Measurements from ENCODE around the gene EEFSEC. TPM values are rescaled to one million over a fixed set of nuclear protein-coding genes. Genes with fewer than 3 reads are reported as not detected.

The EEFSEC gene
- total RNA-seq, 3 donors from 2014 or later: 13.9 to 28.2 (median 19.8) TPM

DNA sequence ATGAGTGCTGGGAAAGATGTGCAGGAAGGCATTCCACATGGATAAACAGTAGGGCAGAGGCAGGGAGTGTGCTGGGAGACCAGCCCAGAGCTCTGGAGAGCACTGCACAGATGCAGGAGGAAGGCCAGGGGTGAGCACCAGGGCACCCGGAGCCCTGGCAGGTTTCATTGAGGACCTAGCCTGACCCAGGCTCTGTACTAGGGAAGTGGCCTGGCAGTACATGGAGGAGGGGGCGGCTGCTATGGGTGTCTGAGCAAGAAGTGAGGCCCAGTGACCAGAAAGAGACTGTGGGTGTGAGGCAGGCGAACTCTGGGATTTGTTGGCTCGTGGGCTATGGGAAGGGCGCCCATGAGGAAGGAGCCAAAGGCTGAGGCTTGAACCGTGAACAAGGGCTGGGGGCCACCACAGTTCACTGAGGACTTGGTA lies 174.3 kb downstream of the EEFSEC start:
- Histone ChIP-seq H3K4me1 (no peaks in the 10 kb centered on the region), H3K27ac (no peak overlapping the region), H3K27me3 (no peaks in the 10 kb centered on the region), H3K36me3 (no peaks in the 10 kb centered on the region), H3K4me3 (no peak overlapping the region), H3K9me3 (no peaks in the 10 kb centered on the region)
- TF ChIP-seq POLR2AphosphoS5 (IDR thresholded peaks at IDR 0.05): no peak
- no peak for TF ChIP-seq CTCF (IDR thresholded peaks at IDR 0.05)
- TF ChIP-seq POLR2A (IDR thresholded peaks at IDR 0.05): no peak
- intact Hi-C loops (cut with DNase I; ENCODE audit: low total_unique reads): no loop called here
- DNase-seq (ENCODE audit: low spot score in 2 of 2): peak in 1 of 2 donors; percentile 31

- Histone ChIP-seq H3K9me3 (no peaks in the 10 kb centered on the region), H3K4me3 (no peak overlapping the region), H3K27me3 (no peaks in the 10 kb centered on the region), H3K27ac (no peak overlapping the region), H3K4me1 (no peaks in the 10 kb centered on the region), H3K36me3 (no peaks in the 10 kb centered on the region)
- DNase-seq (ENCODE audit: low spot score in 2 of 2): no peak
- intact Hi-C loops (cut with DNase I; ENCODE audit: low total_unique reads): no loop called here
- TF ChIP-seq POLR2AphosphoS5 (IDR thresholded peaks at IDR 0.05) (no peak), CTCF (IDR thresholded peaks at IDR 0.05) (no peak), POLR2A (IDR thresholded peaks at IDR 0.05) (no peak)
Measured at GRCh38 chr3:128328546-128329458, 175.5 kb downstream of the EEFSEC start.

DNA sequence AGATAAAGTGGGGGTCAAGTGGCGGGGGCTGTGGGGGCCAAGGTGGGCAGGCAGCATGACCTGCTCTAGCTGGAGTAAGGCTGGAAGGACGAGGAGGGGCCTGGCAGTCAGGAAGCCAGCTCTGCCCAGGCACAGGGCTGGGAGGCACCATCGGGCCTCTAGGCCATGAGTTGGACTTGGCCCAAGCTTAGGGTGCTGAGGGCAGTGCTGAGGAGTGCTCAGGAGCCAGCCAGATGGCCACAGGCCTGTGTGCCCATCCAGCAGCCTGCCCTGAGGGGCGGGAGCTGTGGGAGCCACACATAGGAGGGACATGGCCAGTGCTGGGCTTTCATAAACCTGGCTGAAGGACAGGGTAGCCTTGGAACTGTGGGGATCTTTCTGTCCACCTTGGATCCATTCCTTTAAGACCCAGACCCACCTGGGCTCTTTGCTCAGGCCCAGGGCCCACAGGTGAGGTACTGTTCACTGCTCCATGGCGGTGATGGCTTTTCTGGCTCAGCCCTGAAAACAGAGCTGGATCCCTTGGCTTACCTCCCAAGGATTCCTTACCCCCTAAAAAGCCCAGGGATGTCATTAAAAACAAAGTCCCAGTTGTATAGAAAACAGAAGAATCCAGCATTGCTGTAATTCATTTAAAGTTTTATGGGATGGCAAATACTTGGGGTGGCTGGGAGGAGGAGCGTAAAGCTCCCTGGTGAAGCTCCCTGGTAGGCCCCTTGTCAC lies 176.4 kb downstream of the EEFSEC start:
- Histone ChIP-seq H3K4me1 (no peaks in the 10 kb centered on the region), H3K4me3 (no peak overlapping the region), H3K9me3 (no peaks in the 10 kb centered on the region), H3K27ac (no peak overlapping the region), H3K27me3 (no peaks in the 10 kb centered on the region), H3K36me3 (no peaks in the 10 kb centered on the region)
- intact Hi-C loops (cut with DNase I; ENCODE audit: low total_unique reads): no loop called here
- DNase-seq (ENCODE audit: low spot score in 2 of 2): peak in 1 of 2 donors; percentile 24
- TF ChIP-seq CTCF (IDR thresholded peaks at IDR 0.05) (no peak), POLR2AphosphoS5 (IDR thresholded peaks at IDR 0.05) (no peak), POLR2A (IDR thresholded peaks at IDR 0.05) (no peak)

DNA sequence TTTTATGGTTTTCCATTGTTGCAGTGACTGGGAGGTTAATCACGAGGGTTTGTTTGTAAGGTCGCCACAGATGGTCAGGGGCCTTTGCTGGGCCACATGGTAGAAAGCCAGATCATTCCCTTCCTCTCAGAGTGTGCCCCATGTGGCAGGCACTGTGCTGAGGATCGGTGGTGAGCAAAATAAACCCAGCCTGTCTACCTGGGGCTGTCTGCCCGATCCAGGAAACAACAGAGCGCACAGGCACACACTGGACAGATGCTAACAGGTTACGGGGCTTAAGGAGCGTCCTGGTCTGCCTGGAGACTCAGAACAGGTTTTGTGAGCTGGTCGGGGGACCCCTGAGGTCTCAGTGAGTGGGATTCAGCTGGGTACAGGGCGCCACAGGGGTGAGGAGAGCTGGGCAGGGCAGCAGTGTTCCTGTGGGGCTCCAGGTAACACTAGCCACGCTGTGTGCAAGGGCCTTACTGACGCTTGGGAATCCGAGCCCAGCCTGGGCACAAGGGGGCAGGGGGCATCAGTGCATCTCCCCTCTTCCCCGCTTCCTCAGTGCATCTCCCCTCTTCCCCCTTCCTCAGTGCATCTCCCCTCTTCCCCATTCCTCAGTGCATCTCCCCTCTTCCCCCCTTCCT lies 177.0 kb downstream of the EEFSEC start:
- no peak for TF ChIP-seq POLR2AphosphoS5 (IDR thresholded peaks at IDR 0.05)
- TF ChIP-seq POLR2A (IDR thresholded peaks at IDR 0.05): no peak
- no peak for TF ChIP-seq CTCF (IDR thresholded peaks at IDR 0.05)
- no peaks in the 10 kb centered on the region for H3K27me3 ChIP-seq
- DNase-seq (ENCODE audit: low spot score in 2 of 2): peak in 1 of 2 donors; percentile 40
- no peaks in the 10 kb centered on the region for H3K36me3 ChIP-seq
- H3K4me1 ChIP-seq: peaks cover 0 to 3% of the 10 kb centered on the region in 2 donors
- no peaks in the 10 kb centered on the region for H3K9me3 ChIP-seq
- H3K4me3 ChIP-seq: no peak overlapping the region
- intact Hi-C loops (cut with DNase I; ENCODE audit: low total_unique reads): no loop called here
- H3K27ac ChIP-seq: no peak overlapping the region

Measured in breast epithelium (tissue), 4 donors.